ENCODE data around the gene BAHCC1. TPM values are rescaled to one million over a fixed set of nuclear protein-coding genes. Genes with fewer than 3 reads are reported as not detected.

Gene BAHCC1
- total and polyA plus RNA-seq, 9 of the 15 experiments (the other 6 are each of a cell fraction or from before 2014, with no cell fraction given), result 0.14 to 26.9 (median 5.0) TPM

DNA sequence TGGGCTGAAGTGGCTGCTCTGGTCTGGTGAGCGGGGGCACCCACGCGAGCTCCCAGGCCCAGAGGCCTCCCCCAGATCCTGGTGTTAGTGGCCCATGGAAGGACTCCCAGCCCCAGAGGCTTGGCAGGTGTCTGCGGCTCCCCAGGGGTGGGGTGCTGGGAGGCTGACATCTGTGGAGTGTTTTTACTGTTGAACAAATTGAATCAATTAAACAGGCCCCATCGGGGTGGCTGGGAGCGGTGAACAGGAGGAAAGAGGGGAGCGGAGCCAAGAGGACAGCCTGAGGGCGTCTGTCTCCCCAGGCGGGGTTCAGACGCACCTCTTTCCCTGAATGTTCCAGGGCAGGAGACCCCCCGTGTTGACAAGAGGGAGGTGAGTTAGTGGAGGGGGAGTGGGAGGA is 87.4 kb downstream of the BAHCC1 start (continued):
- TF ChIP-seq JUND (IDR thresholded peaks at IDR 0.05; ENCODE audit: borderline replicate concordance, low read depth, low read length) (no peak), JUND (tag; IDR thresholded peaks at IDR 0.05; ENCODE audit: borderline replicate concordance, low read depth, low read length) (no peak), MEF2A (IDR thresholded peaks at IDR 0.05; ENCODE audit: control insufficient read depth, low read depth, low read length) (no peak)

DNA sequence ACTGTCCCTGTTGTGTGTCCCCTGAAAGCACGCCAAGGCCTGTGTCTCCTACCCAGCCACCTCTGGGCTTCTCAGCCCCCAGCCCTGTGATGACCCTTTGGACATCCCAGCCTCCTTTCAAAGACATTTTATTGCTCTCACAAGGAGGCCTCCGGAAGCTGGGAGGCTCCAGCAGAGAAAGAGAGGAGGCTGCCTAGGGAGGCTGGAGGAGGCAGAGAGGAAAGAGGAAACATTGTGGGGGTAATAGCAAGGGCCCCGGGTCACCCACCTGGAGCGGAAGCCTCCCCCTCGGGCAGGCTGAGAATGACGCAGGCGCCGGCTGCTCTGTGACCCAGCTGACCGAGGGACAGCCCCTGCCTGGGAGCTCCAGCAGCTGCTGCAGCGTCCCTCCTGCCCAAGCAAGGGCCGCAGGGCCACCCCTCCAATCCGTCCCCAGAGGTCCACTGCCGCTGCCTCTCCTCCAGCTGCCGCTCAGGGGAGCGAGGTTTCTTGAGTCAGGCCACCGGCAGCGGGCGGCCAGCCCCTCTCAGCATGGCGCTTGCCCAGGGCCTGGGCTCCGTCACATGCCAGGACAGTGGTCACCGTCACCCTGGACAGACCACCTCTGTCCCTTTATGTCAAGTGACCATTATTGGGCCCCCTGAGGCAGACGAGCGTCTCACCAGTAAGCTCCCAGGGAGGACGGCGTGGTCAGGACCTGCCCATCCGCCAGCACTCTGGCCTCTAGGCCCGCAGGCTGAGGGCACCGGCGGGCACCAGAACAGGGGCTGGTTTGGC is 88.0 kb downstream of the BAHCC1 start:
- H3K9ac ChIP-seq (ENCODE audit: insufficient read depth in 1 of 2, low read depth in 2 of 2, low read length in 2 of 2), result peak overlapping the region in 1 of 2 experiments; percentile 93; a peak in 2 of 4 replicates
- no peaks in the 10 kb centered on the region for H3K9me1 ChIP-seq (ENCODE audit: control insufficient read depth, insufficient read depth, low read length)
- ChIA-PET CTCF (ENCODE audit: low intra/inter-chr PET ratio) (interaction anchor here (0.7 to 2.7 kb wide), 7 partner anchors 111 to 354 kb away, joined by 3 to 33 read pairs (median 4); no protein-coding TSS in a partner anchor), POLR2A (interaction anchor here (1.5 to 2.6 kb wide), 4 partner anchors 10 to 29 kb away, joined by 7 to 18 read pairs (median 9); partner anchors contain the start of gene ACTG1)
- H3K27me3 ChIP-seq (ENCODE audit: control insufficient read depth in 2 of 2, insufficient read depth in 2 of 2, low read length in 2 of 2), result no peaks in the 10 kb centered on the region; a peak in 1 of 5 replicates
- FAIRE-seq (no peak), DNase-seq (ENCODE audit: extremely low read depth in 1 of 4, low spot score in 3 of 4) (no peak), ATAC-seq (no peak)
- H3K9me3 ChIP-seq (replicated peaks; ENCODE audit: control insufficient read depth, insufficient read depth, low read depth, low read length), result no peaks in the 10 kb centered on the region
- peaks cover 36 to 78% of the 10 kb centered on the region in 2 experiments for H3K4me1 ChIP-seq (replicated peaks in 1 of 2; ENCODE audit: control insufficient read depth in 2 of 2, insufficient read depth in 2 of 2, low read length in 2 of 2)
- no peaks in the 10 kb centered on the region for H3K36me3 ChIP-seq (ENCODE audit: control insufficient read depth, insufficient read depth, low read length)
- in situ Hi-C loops (cut with MboI), result loop anchor here (5.0 kb wide), 2 partner anchors 91 to 236 kb away; no protein-coding TSS in a partner anchor
- intact Hi-C loops (cut with micrococcal nuclease), result loop anchor here (5.0 to 10.0 kb wide), 3 partner anchors 39 to 188 kb away; partner anchors contain the start of gene SLC38A10
- no TSS peak for BruUV-seq (replicated peaks)
- TF ChIP-seq JUND (IDR thresholded peaks at IDR 0.05; ENCODE audit: borderline replicate concordance, low read depth, low read length) (no peak), JUND (tag; IDR thresholded peaks at IDR 0.05; ENCODE audit: borderline replicate concordance, low read depth, low read length) (no peak), HMG20B (CRISPR knock-in tag; IDR thresholded peaks at IDR 0.05) (no peak), C11orf30 (IDR thresholded peaks at IDR 0.05; ENCODE audit: low read depth) (no peak), NR3C1 (CRISPR knock-in tag; IDR thresholded peaks at IDR 0.05) (0 out of 2 replicates have a peak, but pooled peaks have one; percentile 3)
- TF ChIP-seq, protein P1, sequence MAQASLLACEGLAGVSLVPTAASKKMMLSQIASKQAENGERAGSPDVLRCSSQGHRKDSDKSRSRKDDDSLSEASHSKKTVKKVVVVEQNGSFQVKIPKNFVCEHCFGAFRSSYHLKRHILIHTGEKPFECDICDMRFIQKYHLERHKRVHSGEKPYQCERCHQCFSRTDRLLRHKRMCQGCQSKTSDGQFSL (CRISPR knock-in tag; IDR thresholded peaks at IDR 0.05), result peak; percentile 60; the same call in 1 of the 2 replicates
- TF ChIP-seq, protein P1 (tag; IDR thresholded peaks at IDR 0.05), result no peak
- TF ChIP-seq, protein P2, sequence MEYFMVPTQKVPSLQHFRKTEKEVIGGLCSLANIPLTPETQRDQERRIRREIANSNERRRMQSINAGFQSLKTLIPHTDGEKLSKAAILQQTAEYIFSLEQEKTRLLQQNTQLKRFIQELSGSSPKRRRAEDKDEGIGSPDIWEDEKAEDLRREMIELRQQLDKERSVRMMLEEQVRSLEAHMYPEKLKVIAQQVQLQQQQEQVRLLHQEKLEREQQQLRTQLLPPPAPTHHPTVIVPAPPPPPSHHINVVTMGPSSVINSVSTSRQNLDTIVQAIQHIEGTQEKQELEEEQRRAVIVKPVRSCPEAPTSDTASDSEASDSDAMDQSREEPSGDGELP (CRISPR knock-in tag; IDR thresholded peaks at IDR 0.05; ENCODE audit: borderline replicate concordance), result peak; percentile 59; the same call in 1 of the 2 replicates
- TF ChIP-seq, protein P3, sequence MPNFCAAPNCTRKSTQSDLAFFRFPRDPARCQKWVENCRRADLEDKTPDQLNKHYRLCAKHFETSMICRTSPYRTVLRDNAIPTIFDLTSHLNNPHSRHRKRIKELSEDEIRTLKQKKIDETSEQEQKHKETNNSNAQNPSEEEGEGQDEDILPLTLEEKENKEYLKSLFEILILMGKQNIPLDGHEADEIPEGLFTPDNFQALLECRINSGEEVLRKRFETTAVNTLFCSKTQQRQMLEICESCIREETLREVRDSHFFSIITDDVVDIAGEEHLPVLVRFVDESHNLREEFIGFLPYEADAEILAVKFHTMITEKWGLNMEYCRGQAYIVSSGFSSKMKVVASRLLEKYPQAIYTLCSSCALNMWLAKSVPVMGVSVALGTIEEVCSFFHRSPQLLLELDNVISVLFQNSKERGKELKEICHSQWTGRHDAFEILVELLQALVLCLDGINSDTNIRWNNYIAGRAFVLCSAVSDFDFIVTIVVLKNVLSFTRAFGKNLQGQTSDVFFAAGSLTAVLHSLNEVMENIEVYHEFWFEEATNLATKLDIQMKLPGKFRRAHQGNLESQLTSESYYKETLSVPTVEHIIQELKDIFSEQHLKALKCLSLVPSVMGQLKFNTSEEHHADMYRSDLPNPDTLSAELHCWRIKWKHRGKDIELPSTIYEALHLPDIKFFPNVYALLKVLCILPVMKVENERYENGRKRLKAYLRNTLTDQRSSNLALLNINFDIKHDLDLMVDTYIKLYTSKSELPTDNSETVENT (CRISPR knock-in tag; IDR thresholded peaks at IDR 0.05), result 0 out of 2 replicates have a peak, but pooled peaks have one; percentile 24
- no peaks in the 10 kb centered on the region for H4K20me1 ChIP-seq (replicated peaks; ENCODE audit: control insufficient read depth, insufficient read depth, low read length)
- 0 out of 2 replicates have a peak overlapping the region, but pooled peaks have one; percentile 78 for H3K4me2 ChIP-seq (ENCODE audit: insufficient read depth, low read length)
- H3K4me3 ChIP-seq, result no peak overlapping the region
- 68% methylated on average over 23 of the region's 29 CpGs for WGBS (ENCODE audit: insufficient coverage, low coverage, missing lambda C conversion rate)
- H3K27ac ChIP-seq (ENCODE audit: extremely low read depth, low read depth, low read length), result no peak overlapping the region
- no peak overlapping the region for H2AFZ ChIP-seq (ENCODE audit: low read depth, low read length)
- peaks cover 7% of the 10 kb centered on the region; the same call in 2 of the 3 replicates for H3K79me2 ChIP-seq (ENCODE audit: control insufficient read depth, insufficient read depth, low read length)
